Adipocyte (in vitro differentiated cells): ENCODE measurements around the gene CST7.

Experiments used
- DNase-seq: peaks from one replicate; pipeline ENCODE4 v3.0.0-alpha.2; 2015; ENCODE audit warnings: low read depth
- H3K27me3 ChIP-seq: replicated peaks from 2 replicates; pipeline ENCODE4 v1.7.0; 2013; ENCODE audit warnings: mild to moderate bottlenecking, low read length, moderate library complexity; ENCODE audit not compliant: control insufficient read depth, insufficient read depth
- H3K36me3 ChIP-seq: 2 replicates; pipeline ENCODE4 v1.7.0; 2013; ENCODE audit warnings: low read length, mild to moderate bottlenecking, moderate library complexity; ENCODE audit not compliant: control insufficient read depth, insufficient read depth, severe bottlenecking
- H3K4me1 ChIP-seq: 2 replicates; pipeline ENCODE4 v1.7.0; 2013; ENCODE audit warnings: mild to moderate bottlenecking, low read length, moderate library complexity; ENCODE audit not compliant: control insufficient read depth, insufficient read depth
- H3K4me3 ChIP-seq: 2 replicates; pipeline ENCODE4 v1.7.0; 2013; ENCODE audit warnings: mild to moderate bottlenecking, low read length, moderate library complexity
- H3K9ac ChIP-seq: 2 replicates; pipeline ENCODE4 v1.7.0; 2013; ENCODE audit warnings: mild to moderate bottlenecking, low read length, moderate library complexity
- H3K9me3 ChIP-seq: 2 replicates; pipeline ENCODE4 v1.7.0; 2013; ENCODE audit warnings: mild to moderate bottlenecking, low read length, moderate library complexity; ENCODE audit not compliant: control insufficient read depth

CST7 gene

GRCh38 chr20:24970030-24970553 is 21.0 kb downstream of the CST7 start:
- Histone ChIP-seq H3K27me3 (no peaks in the 10 kb centered on the region), H3K36me3 (peaks cover 96% of the 10 kb centered on the region), H3K4me3 (no peak overlapping the region), H3K4me1 (peaks cover 9% of the 10 kb centered on the region), H3K9ac (no peak overlapping the region), H3K9me3 (no peaks in the 10 kb centered on the region)
- no peak for DNase-seq

DNA sequence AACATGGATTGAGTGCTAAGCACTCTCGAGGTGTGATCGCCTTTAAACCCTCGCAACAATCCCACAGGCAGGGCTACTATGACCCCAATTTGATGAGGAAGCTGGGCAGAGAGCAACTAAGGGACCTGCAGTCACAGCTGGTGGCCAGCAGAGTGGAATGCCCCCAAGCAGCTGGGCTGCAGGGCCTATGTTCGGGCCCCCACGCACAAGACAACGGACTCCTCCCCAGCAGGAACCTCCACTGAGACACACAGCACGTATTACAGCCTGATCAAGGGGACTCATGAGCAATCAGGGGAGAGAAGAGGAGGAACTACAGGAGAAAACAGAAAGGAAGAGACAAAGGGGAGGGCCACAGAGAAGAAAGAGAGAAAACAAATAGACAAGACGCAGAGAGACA is 21.7 kb downstream of the CST7 start:
- Histone ChIP-seq H3K4me1 (peaks cover 9% of the 10 kb centered on the region), H3K9ac (no peak overlapping the region), H3K36me3 (peaks cover 95% of the 10 kb centered on the region), H3K9me3 (no peaks in the 10 kb centered on the region), H3K4me3 (no peak overlapping the region), H3K27me3 (no peaks in the 10 kb centered on the region)
- DNase-seq, result no peak

DNA sequence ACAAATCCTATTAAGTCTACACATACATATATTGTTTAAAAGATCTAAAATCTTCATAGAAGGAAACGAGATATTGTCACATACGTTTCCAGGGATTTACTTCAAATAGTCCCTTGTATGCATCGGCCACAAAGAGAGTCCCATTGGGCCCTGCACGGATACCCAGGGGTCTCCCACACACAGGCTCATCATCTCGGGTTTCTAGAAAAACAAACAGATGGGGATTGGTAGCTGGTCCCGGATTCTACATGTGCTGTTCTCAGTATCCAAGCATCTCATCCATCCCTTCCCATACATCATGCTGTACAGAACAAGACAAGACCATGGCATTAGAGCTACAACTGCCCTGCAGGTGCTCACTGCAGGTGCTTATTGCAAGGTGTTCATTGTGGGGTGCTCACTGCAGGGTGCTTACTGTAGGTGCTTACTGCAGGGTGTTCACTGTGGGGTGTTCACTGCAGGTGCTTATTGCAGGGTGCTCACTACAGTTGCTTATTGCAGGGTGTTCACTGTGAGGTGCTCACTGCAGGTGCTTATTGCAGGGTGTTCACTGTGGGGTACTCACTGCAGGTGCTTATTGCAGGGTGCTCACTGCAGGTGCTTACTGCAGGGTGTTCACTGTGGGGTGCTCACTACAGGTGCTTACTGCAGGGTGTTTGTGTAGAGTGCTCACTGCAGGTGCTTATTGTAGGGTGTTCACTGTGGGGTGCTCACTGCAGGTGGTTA is 22.5 kb downstream of the CST7 start:
- Histone ChIP-seq H3K9ac (no peak overlapping the region), H3K27me3 (no peaks in the 10 kb centered on the region), H3K4me1 (peaks cover 9% of the 10 kb centered on the region), H3K36me3 (peaks cover 95% of the 10 kb centered on the region), H3K9me3 (no peaks in the 10 kb centered on the region), H3K4me3 (no peak overlapping the region)
- no peak for DNase-seq

DNA sequence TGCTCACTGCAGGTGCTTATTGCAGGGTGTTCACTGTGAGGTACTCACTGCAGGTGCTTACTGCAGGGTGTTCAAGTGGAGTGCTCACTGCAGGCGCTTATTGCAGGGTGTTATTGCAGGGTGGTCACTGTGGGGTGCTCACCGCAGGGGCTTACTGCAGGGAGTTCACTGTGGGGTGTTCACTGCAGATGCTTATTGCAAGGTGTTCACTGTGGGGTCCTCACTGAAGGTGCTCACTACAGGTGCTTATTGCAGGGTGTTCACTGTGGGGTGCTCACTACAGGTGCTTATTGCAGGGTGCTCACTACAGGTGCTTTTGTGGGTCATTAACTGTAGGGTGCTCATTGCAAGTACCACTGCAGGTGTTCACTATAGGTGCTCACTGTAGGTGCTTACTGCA is 23.3 kb downstream of the CST7 start:
- peaks cover 96% of the 10 kb centered on the region for H3K36me3 ChIP-seq
- peaks cover 9% of the 10 kb centered on the region for H3K4me1 ChIP-seq

GRCh38 chr20:24977336-24977735 is 28.3 kb downstream of the CST7 start:
- Histone ChIP-seq H3K9me3 (no peaks in the 10 kb centered on the region), H3K9ac (no peak overlapping the region), H3K36me3 (peaks cover 89% of the 10 kb centered on the region), H3K27me3 (no peaks in the 10 kb centered on the region), H3K4me3 (no peak overlapping the region), H3K4me1 (peaks cover 30% of the 10 kb centered on the region)
- DNase-seq, result no peak

More for the DNA sequence above, 23.3 kb downstream of the CST7 start:
- no peaks in the 10 kb centered on the region for H3K27me3 ChIP-seq
- no peak overlapping the region for H3K9ac ChIP-seq
- no peak for DNase-seq
- no peaks in the 10 kb centered on the region for H3K9me3 ChIP-seq
- no peak overlapping the region for H3K4me3 ChIP-seq

GRCh38 chr20:24977797-24978196 is 28.7 kb downstream of the CST7 start:
- H3K9ac ChIP-seq, result no peak overlapping the region
- H3K27me3 ChIP-seq, result no peaks in the 10 kb centered on the region
- peaks cover 33% of the 10 kb centered on the region for H3K4me1 ChIP-seq
- peaks cover 85% of the 10 kb centered on the region for H3K36me3 ChIP-seq
- H3K4me3 ChIP-seq, result no peak overlapping the region
- no peak for DNase-seq
- H3K9me3 ChIP-seq, result no peaks in the 10 kb centered on the region

DNA sequence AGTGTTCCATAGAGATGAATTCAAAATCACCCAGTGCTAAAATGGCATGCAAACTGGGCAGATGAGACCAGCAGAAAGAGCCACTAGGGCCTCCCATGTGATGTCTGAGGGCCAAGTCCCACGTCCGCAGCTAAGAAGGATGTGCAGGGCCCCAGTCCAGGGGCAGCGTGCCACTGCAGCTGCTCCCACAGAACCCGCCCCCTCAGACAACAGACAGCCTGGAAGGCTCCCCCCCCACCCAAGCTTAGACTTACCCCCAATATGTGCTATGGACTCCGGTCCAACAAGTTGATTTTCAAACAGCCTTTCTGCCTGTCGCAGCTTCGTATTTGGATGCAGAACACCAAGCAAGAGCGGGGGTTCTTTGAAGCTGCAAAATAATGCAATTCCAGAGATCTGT is 29.4 kb downstream of the CST7 start:
- no peaks in the 10 kb centered on the region for H3K27me3 ChIP-seq
- H3K4me3 ChIP-seq, result no peak overlapping the region
- no peaks in the 10 kb centered on the region for H3K9me3 ChIP-seq
- DNase-seq, result no peak
- H3K36me3 ChIP-seq, result peaks cover 84% of the 10 kb centered on the region
- H3K9ac ChIP-seq, result peak overlapping the region; percentile 23
- H3K4me1 ChIP-seq, result peaks cover 40% of the 10 kb centered on the region

GRCh38 chr20:24979036-24979960 is 30.2 kb downstream of the CST7 start:
- H3K36me3 ChIP-seq, result peaks cover 80% of the 10 kb centered on the region
- H3K4me3 ChIP-seq, result no peak overlapping the region
- DNase-seq, result no peak
- H3K27me3 ChIP-seq, result no peaks in the 10 kb centered on the region
- no peak overlapping the region for H3K9ac ChIP-seq
- H3K4me1 ChIP-seq, result peaks cover 42% of the 10 kb centered on the region
- no peaks in the 10 kb centered on the region for H3K9me3 ChIP-seq

- H3K9me3 ChIP-seq, result no peaks in the 10 kb centered on the region
- H3K27me3 ChIP-seq, result no peaks in the 10 kb centered on the region
- H3K9ac ChIP-seq, result no peak overlapping the region
- peaks cover 51% of the 10 kb centered on the region for H3K4me1 ChIP-seq
- peaks cover 70% of the 10 kb centered on the region for H3K36me3 ChIP-seq
- no peak overlapping the region for H3K4me3 ChIP-seq
- no peak for DNase-seq
Measured at GRCh38 chr20:24980291-24981053, 31.4 kb downstream of the CST7 start.

GRCh38 chr20:24981282-24981681 is 32.2 kb downstream of the CST7 start:
- H3K36me3 ChIP-seq, result peaks cover 62% of the 10 kb centered on the region
- H3K9me3 ChIP-seq, result no peaks in the 10 kb centered on the region
- H3K4me1 ChIP-seq, result peaks cover 59% of the 10 kb centered on the region
- H3K4me3 ChIP-seq, result no peak overlapping the region
- no peaks in the 10 kb centered on the region for H3K27me3 ChIP-seq
- H3K9ac ChIP-seq, result peak overlapping the region; percentile 50
- no peak for DNase-seq

GRCh38 chr20:24981790-24982189 is 32.7 kb downstream of the CST7 start:
- H3K27me3 ChIP-seq, result no peaks in the 10 kb centered on the region
- H3K4me1 ChIP-seq, result peaks cover 64% of the 10 kb centered on the region
- H3K4me3 ChIP-seq, result peak overlapping the region; percentile 46
- H3K9me3 ChIP-seq, result no peaks in the 10 kb centered on the region
- no peak for DNase-seq
- H3K36me3 ChIP-seq, result peaks cover 57% of the 10 kb centered on the region
- H3K9ac ChIP-seq, result peak overlapping the region; percentile 50
